ENCODE measurements around the gene UBE2V1. TPM values are rescaled to one million over a fixed set of nuclear protein-coding genes. Genes with fewer than 3 reads are reported as not detected.
A peak's percentile ranks its signal among the peaks of the same experiment; 100 is the strongest.

The UBE2V1 gene
- total RNA-seq, 3 donors from 2014 or later: 90.1 to 94.4 (median 94.1) TPM

DNA sequence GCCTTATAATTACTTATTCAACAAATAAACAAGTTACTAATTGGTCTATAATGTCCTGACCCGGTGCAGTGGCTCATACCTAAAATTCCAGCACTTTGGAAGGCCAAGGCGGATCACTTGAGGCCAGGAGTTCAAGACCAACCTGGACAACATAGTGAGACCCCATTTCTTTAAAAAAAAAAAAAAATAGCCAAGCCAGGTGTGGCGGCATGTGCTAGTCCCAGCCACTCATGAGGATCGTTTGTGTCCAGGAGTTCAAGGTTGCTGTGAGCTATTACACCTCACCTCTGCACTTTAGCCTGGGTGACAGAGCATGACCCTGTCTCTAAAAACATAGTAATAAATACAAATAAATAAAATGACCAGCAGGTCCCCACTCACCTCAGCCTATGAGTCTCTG, 9.8 kb upstream of the UBE2V1 start:
- Histone ChIP-seq H3K9me3 (no peaks in the 10 kb centered on the region), H3K4me1 (ENCODE audit: low read depth) (peaks cover 9% of the 10 kb centered on the region), H3K4me3 (no peak overlapping the region), H3K36me3 (ENCODE audit: low read depth) (no peaks in the 10 kb centered on the region)
- intact Hi-C loops (cut with DNase I, micrococcal nuclease): loop anchor here in 1 of 2 donors (5.0 kb wide), 1 partner anchor 45 kb away; no protein-coding TSS in a partner anchor
- ATAC-seq (no peak), DNase-seq (no peak)
- TF ChIP-seq, protein P1, sequence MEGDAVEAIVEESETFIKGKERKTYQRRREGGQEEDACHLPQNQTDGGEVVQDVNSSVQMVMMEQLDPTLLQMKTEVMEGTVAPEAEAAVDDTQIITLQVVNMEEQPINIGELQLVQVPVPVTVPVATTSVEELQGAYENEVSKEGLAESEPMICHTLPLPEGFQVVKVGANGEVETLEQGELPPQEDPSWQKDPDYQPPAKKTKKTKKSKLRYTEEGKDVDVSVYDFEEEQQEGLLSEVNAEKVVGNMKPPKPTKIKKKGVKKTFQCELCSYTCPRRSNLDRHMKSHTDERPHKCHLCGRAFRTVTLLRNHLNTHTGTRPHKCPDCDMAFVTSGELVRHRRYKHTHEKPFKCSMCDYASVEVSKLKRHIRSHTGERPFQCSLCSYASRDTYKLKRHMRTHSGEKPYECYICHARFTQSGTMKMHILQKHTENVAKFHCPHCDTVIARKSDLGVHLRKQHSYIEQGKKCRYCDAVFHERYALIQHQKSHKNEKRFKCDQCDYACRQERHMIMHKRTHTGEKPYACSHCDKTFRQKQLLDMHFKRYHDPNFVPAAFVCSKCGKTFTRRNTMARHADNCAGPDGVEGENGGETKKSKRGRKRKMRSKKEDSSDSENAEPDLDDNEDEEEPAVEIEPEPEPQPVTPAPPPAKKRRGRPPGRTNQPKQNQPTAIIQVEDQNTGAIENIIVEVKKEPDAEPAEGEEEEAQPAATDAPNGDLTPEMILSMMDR (IDR thresholded peaks at IDR 0.05): no peak

DNA sequence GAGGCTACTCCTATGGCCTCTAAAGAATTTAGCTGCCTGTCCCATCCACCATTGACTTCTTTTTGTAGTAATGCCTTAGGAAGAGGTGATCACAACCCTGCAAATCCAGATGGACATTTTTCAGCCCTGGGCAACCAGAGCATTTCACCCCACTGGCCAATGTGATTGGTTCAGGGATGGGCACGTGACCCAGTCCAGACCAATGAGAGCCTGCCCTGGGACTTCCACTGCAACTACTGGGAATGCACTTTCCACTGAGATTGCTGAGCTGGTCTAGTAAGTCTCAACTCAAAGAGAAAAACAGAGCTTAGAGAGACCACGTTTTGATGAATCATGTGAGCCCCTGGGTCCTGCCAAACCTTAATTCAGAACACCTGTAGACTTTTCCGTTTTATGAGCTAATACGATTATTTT, 8.9 kb upstream of the UBE2V1 start:
- intact Hi-C loops (cut with DNase I, micrococcal nuclease): loop anchor here (2.0 to 5.0 kb wide), 2 partner anchors 45 kb away; no protein-coding TSS in a partner anchor
- no peaks in the 10 kb centered on the region for H3K36me3 ChIP-seq (ENCODE audit: low read depth)
- no peak for ATAC-seq

DNA sequence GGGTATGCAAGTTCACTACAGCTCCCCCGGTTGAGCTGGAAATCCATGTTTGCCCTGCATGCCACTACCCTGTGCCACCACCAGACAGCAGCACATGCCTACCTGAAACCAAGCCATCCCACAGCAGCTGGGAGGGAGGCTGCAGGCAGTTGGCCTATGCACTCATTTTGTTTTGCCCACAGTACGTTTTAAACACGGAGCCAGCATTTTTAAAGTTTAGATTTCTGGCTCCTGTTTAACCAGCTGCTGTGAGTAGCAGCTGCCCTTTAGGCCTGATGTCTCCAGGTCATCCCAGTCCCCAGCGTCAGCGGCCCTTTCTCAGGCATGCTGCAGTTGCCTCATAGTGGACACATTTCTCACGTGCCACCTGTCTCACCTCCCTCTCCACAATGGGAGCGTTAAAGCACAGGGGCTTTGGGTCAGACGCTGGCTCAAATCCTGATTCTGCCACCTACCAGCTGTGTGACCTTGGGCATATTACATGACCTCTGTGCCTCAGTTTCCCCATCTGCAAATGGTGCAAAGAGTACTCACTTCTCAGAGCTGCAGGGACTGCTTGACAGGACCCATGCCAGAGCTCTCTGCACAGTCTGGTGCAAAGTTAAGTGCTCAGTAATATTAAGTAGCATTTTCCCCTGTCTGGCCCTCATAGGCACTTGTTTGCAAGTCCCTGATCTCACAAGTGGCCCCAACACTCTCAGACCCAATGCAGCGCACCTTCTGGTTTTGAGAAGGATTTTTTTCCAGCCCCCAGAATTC, 8.2 kb upstream of the UBE2V1 start:
- peak; percentile 88 for ATAC-seq
- H3K4me3 ChIP-seq: no peak overlapping the region

More for the DNA sequence above, 8.9 kb upstream of the UBE2V1 start:
- TF ChIP-seq, protein P1 (IDR thresholded peaks at IDR 0.05): no peak
- no peak for DNase-seq
- Histone ChIP-seq H3K4me3 (no peak overlapping the region), H3K4me1 (ENCODE audit: low read depth) (peaks cover 9% of the 10 kb centered on the region), H3K9me3 (no peaks in the 10 kb centered on the region)

DNA sequence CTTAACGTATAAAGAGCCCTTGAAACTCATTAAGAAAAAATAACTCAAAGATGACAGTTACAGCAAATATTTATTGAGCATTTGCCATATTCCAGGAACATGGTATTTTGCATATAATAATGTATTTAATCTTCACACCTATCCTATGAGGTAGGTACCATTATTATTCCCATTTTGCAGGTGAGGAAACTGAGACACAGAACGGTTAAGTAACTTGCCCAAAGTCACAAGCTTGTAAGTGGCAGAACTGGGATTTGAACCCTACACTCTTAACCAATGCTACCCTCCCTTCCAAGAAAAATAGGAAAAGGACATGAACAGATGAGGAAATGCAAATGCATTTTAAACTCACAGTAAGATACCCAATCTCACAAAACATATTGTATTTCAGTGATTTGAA, 5.3 kb upstream of the UBE2V1 start:
- ATAC-seq (no peak), DNase-seq (no peak)
- no peaks in the 10 kb centered on the region for H3K36me3 ChIP-seq (ENCODE audit: low read depth)
- intact Hi-C loops (cut with DNase I, micrococcal nuclease): no loop called here
- H3K9me3 ChIP-seq: no peaks in the 10 kb centered on the region
- H3K4me1 ChIP-seq (ENCODE audit: low read depth): peaks cover 15% of the 10 kb centered on the region
- TF ChIP-seq, protein P1 (IDR thresholded peaks at IDR 0.05): no peak
- no peak overlapping the region for H3K4me3 ChIP-seq

More for the DNA sequence above, 8.2 kb upstream of the UBE2V1 start:
- Histone ChIP-seq H3K9me3 (no peaks in the 10 kb centered on the region), H3K4me1 (ENCODE audit: low read depth) (peaks cover 8% of the 10 kb centered on the region), H3K36me3 (ENCODE audit: low read depth) (no peaks in the 10 kb centered on the region)
- DNase-seq: peak in 2 of 3 donors; percentile 77 to 81
- TF ChIP-seq, protein P1 (IDR thresholded peaks at IDR 0.05): peak; percentile 71
- intact Hi-C loops (cut with DNase I, micrococcal nuclease): loop anchor here (2.0 to 5.0 kb wide), 2 partner anchors 46 kb away; no protein-coding TSS in a partner anchor

DNA sequence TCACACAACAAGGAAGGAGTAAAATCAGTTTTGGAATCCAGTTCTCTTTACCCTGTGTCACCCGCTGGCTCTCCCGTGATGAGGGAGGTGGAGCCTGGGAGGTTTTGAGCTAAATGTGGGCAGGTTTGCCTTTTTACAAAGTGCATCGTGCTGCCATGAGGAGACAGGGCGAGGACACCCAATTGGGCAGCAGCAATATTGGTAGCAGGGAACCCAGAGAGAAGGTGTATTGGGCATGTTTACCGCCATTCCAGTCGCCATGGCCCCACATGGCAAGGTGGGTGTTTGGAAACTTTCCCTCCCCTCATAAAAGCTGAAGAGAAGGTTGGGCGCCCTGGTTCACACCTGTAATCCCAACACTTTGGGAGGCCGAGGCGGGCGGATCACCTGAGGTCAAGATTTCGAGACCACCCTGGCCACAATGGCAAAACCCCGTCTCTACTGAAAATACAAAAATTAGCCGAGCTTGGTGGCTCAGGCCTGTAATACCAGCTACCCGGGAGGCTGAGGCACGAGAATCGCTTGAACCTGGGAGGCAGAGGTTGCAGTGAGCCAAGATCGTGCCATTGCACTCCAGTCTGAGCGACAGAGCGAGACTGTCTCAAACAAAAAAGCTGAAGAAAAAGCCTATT, 3.5 kb upstream of the UBE2V1 start:
- no peaks in the 10 kb centered on the region for H3K36me3 ChIP-seq (ENCODE audit: low read depth)
- H3K4me3 ChIP-seq: no peak overlapping the region
- peaks cover 21% of the 10 kb centered on the region for H3K4me1 ChIP-seq (ENCODE audit: low read depth)
- TF ChIP-seq, protein P1 (IDR thresholded peaks at IDR 0.05): no peak
- no peak for DNase-seq
- intact Hi-C loops (cut with DNase I, micrococcal nuclease): no loop called here
- no peak for ATAC-seq
- H3K9me3 ChIP-seq: no peaks in the 10 kb centered on the region

Measured in mucosa of descending colon (tissue), 3 donors.